Fibroblast of skin of abdomen (primary cell): Measurements from ENCODE around the gene SMIM38.
A peak's percentile ranks its signal among the peaks of the same experiment; 100 is the strongest.
"Not testable (repeated sequence)": the region's sequence is repeated elsewhere in the genome, so short reads cannot be mapped to it uniquely, and the experiment has no call there.

ENCODE experiments used
- DNase-seq: peaks from one replicate; pipeline ENCODE4 v3.0.0-alpha.2; 2013

The SMIM38 gene

GRCh38 chr11:69122630-69123431, 32.9 kb upstream of the SMIM38 start:
- DNase-seq, result peak; percentile 71

GRCh38 chr11:69123593-69124545, 31.9 kb upstream of the SMIM38 start:
- DNase-seq, result no peak

- DNase-seq, result no peak
Measured at GRCh38 chr11:69125861-69126260, 29.9 kb upstream of the SMIM38 start.

GRCh38 chr11:69126286-69126685, 29.4 kb upstream of the SMIM38 start:
- no peak for DNase-seq

GRCh38 chr11:69127081-69127850, 28.5 kb upstream of the SMIM38 start:
- DNase-seq, result no peak

- DNase-seq, result no peak
Measured at GRCh38 chr11:69127884-69128283, 27.9 kb upstream of the SMIM38 start.

GRCh38 chr11:69129053-69129452, 26.7 kb upstream of the SMIM38 start:
- DNase-seq, result no peak

- DNase-seq, result no peak
Measured at GRCh38 chr11:69129647-69130046, 26.1 kb upstream of the SMIM38 start.

- DNase-seq, result no peak
Measured at GRCh38 chr11:69130654-69131053, 25.1 kb upstream of the SMIM38 start.

- DNase-seq, result no peak
Measured at GRCh38 chr11:69131121-69131566, 24.6 kb upstream of the SMIM38 start.

GRCh38 chr11:69131644-69132300, 24.0 kb upstream of the SMIM38 start:
- peak; percentile 77 for DNase-seq

GRCh38 chr11:69132301-69132670, 23.4 kb upstream of the SMIM38 start:
- DNase-seq, result no peak

- DNase-seq, result no peak
Measured at GRCh38 chr11:69133251-69133650, 22.5 kb upstream of the SMIM38 start.

- DNase-seq, result not testable (repeated sequence)
Measured at GRCh38 chr11:69134182-69134581, 21.6 kb upstream of the SMIM38 start.

GRCh38 chr11:69134957-69135356, 20.8 kb upstream of the SMIM38 start:
- DNase-seq, result no peak

- DNase-seq, result no peak
Measured at GRCh38 chr11:69135420-69136363, 20.0 kb upstream of the SMIM38 start.

GRCh38 chr11:69136471-69136870, 19.3 kb upstream of the SMIM38 start:
- no peak for DNase-seq

- DNase-seq, result no peak
Measured at GRCh38 chr11:69137151-69137844, 18.4 kb upstream of the SMIM38 start.

GRCh38 chr11:69138265-69138664, 17.5 kb upstream of the SMIM38 start:
- DNase-seq, result peak; percentile 18

GRCh38 chr11:69140161-69140560, 15.6 kb upstream of the SMIM38 start:
- DNase-seq, result not testable (repeated sequence)
